Measurements from ENCODE around the gene RAB9A.

RAB9A gene

GRCh38 chrX:13658602-13659001 is 30.3 kb upstream of the RAB9A start:
- H3K36me3 ChIP-seq (ENCODE audit: insufficient read depth, low read length): peaks cover 5% of the 10 kb centered on the region; the same call in 1 of the 2 replicates
- H3K9ac ChIP-seq (ENCODE audit: low read depth, low read length, poor library complexity, severe bottlenecking): peak overlapping the region; percentile 32
- H3K27me3 ChIP-seq (ENCODE audit: insufficient read depth, low read length, poor library complexity, severe bottlenecking): no peaks in the 10 kb centered on the region
- peak overlapping the region; percentile 74; the same call in 1 of the 2 replicates for H2AFZ ChIP-seq (ENCODE audit: low read length)
- peak overlapping the region; percentile 55 for H3K4me2 ChIP-seq (ENCODE audit: low read depth, low read length, poor library complexity, severe bottlenecking)
- TF ChIP-seq CTCF (conservative IDR thresholded peaks at IDR 0.05; ENCODE audit: low read length) (peak; percentile 67), EZH2phosphoT487 (IDR thresholded peaks at IDR 0.05; ENCODE audit: borderline replicate concordance) (no peak)
- peaks cover 14% of the 10 kb centered on the region for H3K4me1 ChIP-seq (ENCODE audit: insufficient read depth, low read length, poor library complexity, severe bottlenecking)
- no peaks in the 10 kb centered on the region for H4K20me1 ChIP-seq (ENCODE audit: insufficient read depth, low read length, poor library complexity, severe bottlenecking)
- H3K9me3 ChIP-seq (ENCODE audit: insufficient read depth, low read depth, low read length): no peaks in the 10 kb centered on the region
- H3K79me2 ChIP-seq (ENCODE audit: insufficient read depth, low read length): peaks cover 7% of the 10 kb centered on the region
- peaks cover 2% of the 10 kb centered on the region; the same call in 1 of the 2 replicates for H3F3A ChIP-seq (ENCODE audit: low read depth)
- no peak overlapping the region for H3K4me3 ChIP-seq (ENCODE audit: low read length, poor library complexity, severe bottlenecking)
- H3K9me2 ChIP-seq (replicated peaks; ENCODE audit: low read depth, low read length): no peaks in the 10 kb centered on the region

GRCh38 chrX:13659063-13659462 is 29.9 kb upstream of the RAB9A start:
- Histone ChIP-seq H3F3A (ENCODE audit: low read depth) (no peaks in the 10 kb centered on the region), H3K27me3 (ENCODE audit: insufficient read depth, low read length, poor library complexity, severe bottlenecking) (no peaks in the 10 kb centered on the region), H3K79me2 (ENCODE audit: insufficient read depth, low read length) (peaks cover 7% of the 10 kb centered on the region), H3K9ac (ENCODE audit: low read depth, low read length, poor library complexity, severe bottlenecking) (peak overlapping the region; percentile 32), H3K4me3 (ENCODE audit: low read length, poor library complexity, severe bottlenecking) (no peak overlapping the region), H3K4me1 (ENCODE audit: insufficient read depth, low read length, poor library complexity, severe bottlenecking) (peaks cover 9% of the 10 kb centered on the region), H3K9me2 (replicated peaks; ENCODE audit: low read depth, low read length) (no peaks in the 10 kb centered on the region), H3K4me2 (ENCODE audit: low read depth, low read length, poor library complexity, severe bottlenecking) (peak overlapping the region; percentile 55), H3K36me3 (ENCODE audit: insufficient read depth, low read length) (peaks cover 5% of the 10 kb centered on the region; the same call in 1 of the 2 replicates), H4K20me1 (ENCODE audit: insufficient read depth, low read length, poor library complexity, severe bottlenecking) (no peaks in the 10 kb centered on the region), H2AFZ (ENCODE audit: low read length) (peak overlapping the region; percentile 74; the same call in 1 of the 2 replicates), H3K9me3 (ENCODE audit: insufficient read depth, low read depth, low read length) (no peaks in the 10 kb centered on the region)
- TF ChIP-seq EZH2phosphoT487 (IDR thresholded peaks at IDR 0.05; ENCODE audit: borderline replicate concordance) (no peak), CTCF (conservative IDR thresholded peaks at IDR 0.05; ENCODE audit: low read length) (no peak)

- peaks cover 5% of the 10 kb centered on the region for H3K4me1 ChIP-seq (ENCODE audit: insufficient read depth, low read length, poor library complexity, severe bottlenecking)
- H3K9ac ChIP-seq (ENCODE audit: low read depth, low read length, poor library complexity, severe bottlenecking): no peak overlapping the region
- no peaks in the 10 kb centered on the region for H3K27me3 ChIP-seq (ENCODE audit: insufficient read depth, low read length, poor library complexity, severe bottlenecking)
- H3K9me3 ChIP-seq (ENCODE audit: insufficient read depth, low read depth, low read length): no peaks in the 10 kb centered on the region
- H3K4me2 ChIP-seq (ENCODE audit: low read depth, low read length, poor library complexity, severe bottlenecking): no peak overlapping the region
- peaks cover 5% of the 10 kb centered on the region; the same call in 1 of the 2 replicates for H3K36me3 ChIP-seq (ENCODE audit: insufficient read depth, low read length)
- TF ChIP-seq EZH2phosphoT487 (IDR thresholded peaks at IDR 0.05; ENCODE audit: borderline replicate concordance) (no peak), CTCF (conservative IDR thresholded peaks at IDR 0.05; ENCODE audit: low read length) (no peak)
- no peak overlapping the region for H3K4me3 ChIP-seq (ENCODE audit: low read length, poor library complexity, severe bottlenecking)
- no peaks in the 10 kb centered on the region for H3K79me2 ChIP-seq (ENCODE audit: insufficient read depth, low read length)
- no peaks in the 10 kb centered on the region for H4K20me1 ChIP-seq (ENCODE audit: insufficient read depth, low read length, poor library complexity, severe bottlenecking)
- no peaks in the 10 kb centered on the region for H3K9me2 ChIP-seq (replicated peaks; ENCODE audit: low read depth, low read length)
- no peak overlapping the region for H2AFZ ChIP-seq (ENCODE audit: low read length)
- H3F3A ChIP-seq (ENCODE audit: low read depth): no peaks in the 10 kb centered on the region
These were observed 27.1 kb upstream of the RAB9A start for GRCh38 chrX:13661735-13662288.

Data from Loucy (cell line).